Tongue (tissue), 2 donors: ENCODE measurements around the gene OR52E1. TPM values are rescaled to one million over a fixed set of nuclear protein-coding genes. Genes with fewer than 3 reads are reported as not detected.

Experiments
- DNase-seq: peaks from one replicate; pipeline ENCODE4 v3.0.0-alpha.2; 2015
- total RNA-seq: library from RNA; depleted of rRNA; stranded (reverse); fragments of >200 nt; gene quantifications from one replicate; pipeline ENCODE4 v1.2.3, GENCODE V29; 2014

OR52E1 gene
- total RNA-seq, 1 donor from 2014 or later, result not detected

DNA sequence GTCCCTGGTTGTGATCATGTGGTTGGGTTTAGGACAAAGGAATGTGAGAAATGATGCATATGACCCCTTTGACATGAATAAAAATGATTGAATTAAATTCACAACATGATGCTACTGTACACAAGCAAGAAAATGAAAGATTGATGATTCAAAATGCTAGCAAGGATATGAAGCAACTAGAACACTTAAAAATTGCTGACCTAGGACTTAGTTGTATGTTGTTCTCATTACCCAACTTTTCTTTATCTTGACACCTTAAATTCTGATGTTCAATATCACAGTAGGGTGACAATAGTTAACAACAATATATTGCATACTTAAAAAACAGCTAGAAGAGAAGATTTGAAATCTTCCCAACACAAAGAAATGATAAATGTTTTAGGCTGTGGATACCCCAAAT lies 48.2 kb downstream of the OR52E1 start:
- no peak for DNase-seq

- no peak for DNase-seq
Observed at GRCh38 chr11:5118893-5119292, 49.5 kb downstream of the OR52E1 start.

Other genes starting within 250 kb of the OR52E1 start
- gene OR51F2, start 248.3 kb upstream of the OR52E1 start, total RNA-seq, result not detected
- not detected for gene OR51S1, start 220.4 kb upstream of the OR52E1 start, total RNA-seq
- not detected for gene OR51T1, start 187.7 kb upstream of the OR52E1 start, total RNA-seq
- gene OR51A7, start 165.8 kb upstream of the OR52E1 start, total RNA-seq, result not detected
- not detected for gene OR51G2, start 150.2 kb upstream of the OR52E1 start, total RNA-seq
- not detected for gene OR51G1, start 145.2 kb upstream of the OR52E1 start, total RNA-seq
- gene OR51A4, start 122.0 kb upstream of the OR52E1 start, total RNA-seq, result not detected
- gene OR51A2, start 113.9 kb upstream of the OR52E1 start, total RNA-seq, result not detected
- gene OR51L1, start 74.7 kb upstream of the OR52E1 start, total RNA-seq, result not detected
- not detected for gene OR52J3, start 23.0 kb upstream of the OR52E1 start, total RNA-seq
- not detected for gene OR52E2, start 9.9 kb upstream of the OR52E1 start, total RNA-seq
- not detected for gene OR52A5, start 68.8 kb downstream of the OR52E1 start, total RNA-seq
- gene OR52A1, start 85.2 kb downstream of the OR52E1 start, total RNA-seq, result not detected
- gene OR51V1, start 131.1 kb downstream of the OR52E1 start, total RNA-seq, result not detected
- 162 TPM for gene HBB, start 157.5 kb downstream of the OR52E1 start, total RNA-seq
- gene HBD, start 164.9 kb downstream of the OR52E1 start, total RNA-seq, result not detected
- 7.5 TPM for gene HBG1, start 180.3 kb downstream of the OR52E1 start, total RNA-seq
- gene HBG2, start 185.2 kb downstream of the OR52E1 start, total RNA-seq, result 982 TPM
- gene HBE1, start 200.4 kb downstream of the OR52E1 start, total RNA-seq, result 3.3 TPM
- not detected for gene OR51B4, start 232.4 kb downstream of the OR52E1 start, total RNA-seq